DND-41 (cell line): ENCODE data around the gene MYH7B.

Source experiments
- ATAC-seq: fragments of 200-7000 bp; cut with Tn5 transposase; 3 replicates; pipeline ENCODE4 v1.9.1; 2021; ENCODE audit warnings: low read depth; ENCODE audit not compliant: insufficient read depth
- DNase-seq: peaks from one replicate; pipeline ENCODE4 v3.0.0-alpha.2; 2020
- H2AFZ ChIP-seq: 2 replicates; pipeline ENCODE4 v1.6.0; 2012; ENCODE audit warnings: low read depth, low read length
- H3K27ac ChIP-seq: 2 replicates; pipeline ENCODE4 v1.5.1; 2012; ENCODE audit warnings: low read length, inconsistent platforms
- H3K27me3 ChIP-seq: fragments of 200-600 bp; sonication (generic); 2 replicates; pipeline ENCODE4 v1.6.0; 2012; ENCODE audit warnings: low read length, mild to moderate bottlenecking, inconsistent platforms; ENCODE audit not compliant: insufficient read depth, poor library complexity
- H3K36me3 ChIP-seq: 2 replicates; pipeline ENCODE4 v1.5.1; 2012; ENCODE audit warnings: low read length, inconsistent platforms; ENCODE audit not compliant: insufficient read depth
- H3K4me1 ChIP-seq: 2 replicates; pipeline ENCODE4 v1.5.1; 2012; ENCODE audit warnings: mild to moderate bottlenecking, low read length; ENCODE audit not compliant: insufficient read depth
- H3K4me2 ChIP-seq: 2 replicates; pipeline ENCODE4 v1.6.0; 2012; ENCODE audit warnings: mild to moderate bottlenecking, moderate library complexity, low read length, inconsistent platforms; ENCODE audit not compliant: insufficient read depth
- H3K4me3 ChIP-seq, 2 experiments: fragments of 200-600 bp in 1 of 2; shearing (Covaris generic) in 1 of 2; 2 replicates each; pipeline ENCODE4 v1.5.1; 2012 to 2016; ENCODE audit warnings: inconsistent platforms in 2 of 2, low read length in 2 of 2, mild to moderate bottlenecking in 2 of 2, low read depth in 1 of 2, moderate library complexity in 1 of 2
- H3K79me2 ChIP-seq: 2 replicates; pipeline ENCODE4 v1.6.0; 2012; ENCODE audit warnings: low read length, inconsistent platforms; ENCODE audit not compliant: insufficient read depth
- H3K9ac ChIP-seq: 2 replicates; pipeline ENCODE4 v1.6.0; 2012; ENCODE audit warnings: low read depth, mild to moderate bottlenecking, inconsistent platforms, low read length, moderate library complexity
- H3K9me3 ChIP-seq: 2 replicates; pipeline ENCODE4 v1.5.1; 2012; ENCODE audit warnings: low read length, moderate library complexity, mild to moderate bottlenecking, inconsistent platforms; ENCODE audit not compliant: insufficient read depth, severe bottlenecking
- H4K20me1 ChIP-seq: 2 replicates; pipeline ENCODE4 v1.6.0; 2012; ENCODE audit warnings: low read length; ENCODE audit not compliant: insufficient read depth
- CTCF ChIP-seq: IDR thresholded peaks from 2 replicates; pipeline ENCODE4 v1.5.1; 2012; ENCODE audit warnings: borderline replicate concordance, low read length, moderate library complexity, mild to moderate bottlenecking; ENCODE audit not compliant: poor library complexity, severe bottlenecking; ENCODE audit errors: extremely low read depth
- EZH2 ChIP-seq: IDR thresholded peaks from 3 replicates; pipeline ENCODE4 v1.6.1; 2012; ENCODE audit warnings: borderline replicate concordance, low read depth, mild to moderate bottlenecking, moderate library complexity, low read length, inconsistent platforms; ENCODE audit not compliant: severe bottlenecking

MYH7B gene

GRCh38 chr20:35003211-35004031 is 47.8 kb downstream of the MYH7B start:
- Histone ChIP-seq H2AFZ (no peak overlapping the region), H3K9ac (no peak overlapping the region), H3K4me3 (no peak overlapping the region), H3K36me3 (peaks cover 100% of the 10 kb centered on the region), H3K79me2 (no peaks in the 10 kb centered on the region), H4K20me1 (peaks cover 45% of the 10 kb centered on the region), H3K27me3 (no peaks in the 10 kb centered on the region), H3K4me2 (no peak overlapping the region), H3K4me1 (no peaks in the 10 kb centered on the region), H3K27ac (no peak overlapping the region), H3K9me3 (no peaks in the 10 kb centered on the region)
- no peak for DNase-seq
- TF ChIP-seq EZH2 (no peak), CTCF (no peak)
- no peak for ATAC-seq

DNA sequence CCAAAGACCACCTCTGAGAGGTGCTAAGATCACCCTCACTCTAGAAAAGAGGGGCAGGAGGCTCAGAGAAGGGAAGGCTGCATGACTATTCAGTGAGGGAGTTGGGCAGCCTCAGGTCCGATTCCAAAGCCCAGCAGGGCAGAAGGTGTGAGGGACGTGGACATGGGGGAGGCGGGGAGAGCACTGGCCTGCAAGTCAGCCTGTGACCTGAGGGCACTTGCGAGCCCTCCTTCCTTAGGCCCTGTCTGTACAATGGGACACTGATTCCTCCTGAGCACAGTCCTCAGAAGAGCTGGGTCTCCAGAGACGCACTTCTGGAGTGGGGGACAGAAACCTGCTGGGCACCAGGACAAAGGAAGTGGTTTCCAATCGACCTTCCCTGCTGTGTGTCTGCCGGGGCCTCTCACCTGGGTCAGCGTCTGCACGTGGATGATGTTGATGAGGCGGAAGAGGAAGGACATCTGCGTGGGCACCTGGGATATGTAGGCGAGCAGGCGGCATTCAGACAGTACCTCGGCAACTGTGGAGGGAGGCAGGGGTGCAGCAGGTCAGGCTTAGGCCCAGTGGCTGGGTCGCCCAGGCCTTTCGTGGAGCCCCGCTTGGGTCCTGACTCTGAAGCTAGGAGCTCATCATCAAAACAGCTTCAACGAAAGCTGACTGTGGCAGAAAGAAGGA is 48.5 kb downstream of the MYH7B start:
- H3K4me2 ChIP-seq, result no peak overlapping the region
- H3K36me3 ChIP-seq, result peaks cover 100% of the 10 kb centered on the region
- no peak for TF ChIP-seq EZH2
- TF ChIP-seq CTCF, result no peak
- H3K27ac ChIP-seq, result no peak overlapping the region
- no peak overlapping the region for H3K4me3 ChIP-seq
- peaks cover 39% of the 10 kb centered on the region for H4K20me1 ChIP-seq
- no peaks in the 10 kb centered on the region for H3K9me3 ChIP-seq
- ATAC-seq, result no peak
- H3K4me1 ChIP-seq, result no peaks in the 10 kb centered on the region
- H3K9ac ChIP-seq, result no peak overlapping the region
- no peaks in the 10 kb centered on the region for H3K27me3 ChIP-seq
- H3K79me2 ChIP-seq, result no peaks in the 10 kb centered on the region
- no peak for DNase-seq
- H2AFZ ChIP-seq, result no peak overlapping the region

DNA sequence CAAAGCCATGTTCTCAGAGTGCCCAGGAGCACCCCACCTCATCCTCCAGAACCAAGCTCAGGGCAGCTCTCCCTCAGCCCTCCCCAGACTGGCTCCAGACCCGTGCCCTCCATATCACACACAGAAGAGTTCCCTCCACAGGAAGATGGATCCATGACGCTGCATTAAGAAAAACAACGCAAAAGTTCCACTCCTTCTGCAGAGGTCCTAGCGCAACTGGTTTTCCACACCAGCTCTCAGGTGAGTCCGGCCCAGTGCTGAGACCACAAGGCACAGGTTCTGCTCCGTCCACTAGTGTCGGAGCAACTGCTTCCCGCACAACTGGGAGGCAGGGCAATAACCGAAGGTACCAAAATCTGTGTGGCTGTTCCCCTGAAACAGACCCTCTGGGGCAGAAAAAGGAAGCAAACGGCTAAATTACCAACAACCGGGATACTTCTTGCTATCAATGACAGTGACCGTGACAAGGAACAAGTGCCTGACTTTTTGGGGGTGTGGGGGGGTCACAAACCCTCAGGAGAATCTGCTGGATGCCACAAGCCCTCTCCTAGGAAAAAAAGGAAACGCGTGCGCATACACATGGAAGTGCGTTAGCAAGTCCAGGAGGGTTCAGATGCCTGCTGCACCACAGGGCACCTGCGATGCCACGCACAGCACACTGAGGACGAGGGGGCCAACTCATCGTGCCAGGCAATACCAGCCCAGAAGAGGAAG is 49.2 kb downstream of the MYH7B start:
- Histone ChIP-seq H4K20me1 (peaks cover 38% of the 10 kb centered on the region), H3K4me1 (no peaks in the 10 kb centered on the region), H3K9ac (no peak overlapping the region), H3K4me3 (no peak overlapping the region), H3K9me3 (no peaks in the 10 kb centered on the region), H3K79me2 (no peaks in the 10 kb centered on the region), H3K4me2 (no peak overlapping the region), H3K27ac (no peak overlapping the region), H3K36me3 (peaks cover 100% of the 10 kb centered on the region), H3K27me3 (no peaks in the 10 kb centered on the region), H2AFZ (no peak overlapping the region)
- no peak for ATAC-seq
- no peak for DNase-seq
- TF ChIP-seq EZH2, result no peak
